Measurements from ENCODE around the gene TSPAN32. TPM values are rescaled to one million over a fixed set of nuclear protein-coding genes. Genes with fewer than 3 reads are reported as not detected.

Gene TSPAN32
- total RNA-seq, 1 experiment from 2014 or later = not detected

GRCh38 chr11:2310786-2311352 is 9.1 kb downstream of the TSPAN32 start:
- BruUV-seq (replicated peaks) = no TSS peak
- ATAC-seq = no peak

More at GRCh38 chr11:2310786-2311352, 9.1 kb downstream of the TSPAN32 start:
- peaks cover 0 to 20% of the 10 kb centered on the region in 2 experiments for H3K4me1 ChIP-seq (ENCODE audit: control insufficient read depth in 1 of 2, insufficient read depth in 2 of 2, low read length in 2 of 2)
- H3K36me3 ChIP-seq (ENCODE audit: control insufficient read depth in 1 of 2, insufficient read depth in 2 of 2, low read length in 2 of 2) = no peaks in the 10 kb centered on the region
- no peak overlapping the region for H3K27ac ChIP-seq (ENCODE audit: low read depth, low read length)
- ChIA-PET POLR2A (no interaction called here), RAD21 (ENCODE audit: low non-redundant PET in 1 of 2, low total read pairs in 2 of 2, uncharacterized antibody in 2 of 2, unreplicated experiment in 2 of 2) (no interaction called here), CTCF (interaction anchor here (1.1 to 1.4 kb wide), 2 partner anchors 90 to 110 kb away, joined by 3 to 4 read pairs; partner anchors contain the start of gene TSSC4)
- H3K27me3 ChIP-seq (ENCODE audit: insufficient read depth, low read length) = no peaks in the 10 kb centered on the region
- TF ChIP-seq TCF7L2 (IDR thresholded peaks at IDR 0.05; ENCODE audit: borderline replicate concordance, extremely low read depth, insufficient read depth, insufficient read length) (no peak), REST (IDR thresholded peaks at IDR 0.05; ENCODE audit: low read depth) (no peak), YY1 (IDR thresholded peaks at IDR 0.05; ENCODE audit: extremely low read depth, insufficient replicate concordance, low read depth, low read length) (no peak), EZH2 (IDR thresholded peaks at IDR 0.05) (no peak), MAX (IDR thresholded peaks at IDR 0.05) (no peak), ELF1 (IDR thresholded peaks at IDR 0.05; ENCODE audit: borderline replicate concordance, low read depth) (no peak), ZFX (IDR thresholded peaks at IDR 0.05) (no peak), SIN3A (IDR thresholded peaks at IDR 0.05; ENCODE audit: low read depth) (no peak), SRF (IDR thresholded peaks at IDR 0.05; ENCODE audit: low read depth) (no peak), CBX3 (IDR thresholded peaks at IDR 0.05; ENCODE audit: low read depth) (no peak), FOSL1 (IDR thresholded peaks at IDR 0.05; ENCODE audit: low read depth) (no peak), POLR2AphosphoS5 (IDR thresholded peaks at IDR 0.05; ENCODE audit: low read depth, low read length) (no peak), EGR1 (IDR thresholded peaks at IDR 0.05; ENCODE audit: low read depth) (no peak), CTCF (IDR thresholded peaks at IDR 0.05 in 2 of 3, conservative IDR thresholded peaks at IDR 0.05 in 1 of 3; ENCODE audit: borderline replicate concordance in 1 of 3, insufficient read depth in 1 of 3, low read depth in 2 of 3, low read length in 2 of 3) (no peak), SP1 (IDR thresholded peaks at IDR 0.05; ENCODE audit: low read depth) (no peak), JUND (IDR thresholded peaks at IDR 0.05) (no peak), CEBPB (IDR thresholded peaks at IDR 0.05; ENCODE audit: low read depth) (no peak), RAD21 (IDR thresholded peaks at IDR 0.05; ENCODE audit: low read depth) (no peak)
- TF ChIP-seq, protein P1, sequence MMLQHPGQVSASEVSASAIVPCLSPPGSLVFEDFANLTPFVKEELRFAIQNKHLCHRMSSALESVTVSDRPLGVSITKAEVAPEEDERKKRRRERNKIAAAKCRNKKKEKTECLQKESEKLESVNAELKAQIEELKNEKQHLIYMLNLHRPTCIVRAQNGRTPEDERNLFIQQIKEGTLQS (IDR thresholded peaks at IDR 0.05) = no peak
- TF ChIP-seq, protein P2, sequence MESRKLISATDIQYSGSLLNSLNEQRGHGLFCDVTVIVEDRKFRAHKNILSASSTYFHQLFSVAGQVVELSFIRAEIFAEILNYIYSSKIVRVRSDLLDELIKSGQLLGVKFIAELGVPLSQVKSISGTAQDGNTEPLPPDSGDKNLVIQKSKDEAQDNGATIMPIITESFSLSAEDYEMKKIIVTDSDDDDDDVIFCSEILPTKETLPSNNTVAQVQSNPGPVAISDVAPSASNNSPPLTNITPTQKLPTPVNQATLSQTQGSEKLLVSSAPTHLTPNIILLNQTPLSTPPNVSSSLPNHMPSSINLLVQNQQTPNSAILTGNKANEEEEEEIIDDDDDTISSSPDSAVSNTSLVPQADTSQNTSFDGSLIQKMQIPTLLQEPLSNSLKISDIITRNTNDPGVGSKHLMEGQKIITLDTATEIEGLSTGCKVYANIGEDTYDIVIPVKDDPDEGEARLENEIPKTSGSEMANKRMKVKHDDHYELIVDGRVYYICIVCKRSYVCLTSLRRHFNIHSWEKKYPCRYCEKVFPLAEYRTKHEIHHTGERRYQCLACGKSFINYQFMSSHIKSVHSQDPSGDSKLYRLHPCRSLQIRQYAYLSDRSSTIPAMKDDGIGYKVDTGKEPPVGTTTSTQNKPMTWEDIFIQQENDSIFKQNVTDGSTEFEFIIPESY (IDR thresholded peaks at IDR 0.05; ENCODE audit: extremely low read depth, insufficient replicate concordance, low read length) = no peak
- H3K9me3 ChIP-seq (ENCODE audit: control insufficient read depth in 1 of 2, insufficient read depth in 1 of 2, low read depth in 1 of 2, low read length in 2 of 2) = no peaks in the 10 kb centered on the region
- no peaks in the 10 kb centered on the region for H3K9me2 ChIP-seq (ENCODE audit: insufficient read depth)
- intact Hi-C loops (cut with micrococcal nuclease) = no loop called here
- H4K20me1 ChIP-seq (ENCODE audit: insufficient read depth) = no peaks in the 10 kb centered on the region
- DNase-seq (ENCODE audit: low read depth, low spot score) = no peak
- H3K4me3 ChIP-seq (replicated peaks in 1 of 2; ENCODE audit: low read depth in 1 of 2, low read length in 2 of 2) = no peak overlapping the region
- no peak overlapping the region for H2AFZ ChIP-seq (ENCODE audit: low read depth, low read length, poor library complexity, severe bottlenecking)
- no peak overlapping the region for H3K4me2 ChIP-seq (ENCODE audit: low read length)
- no peak overlapping the region for H3K9ac ChIP-seq (ENCODE audit: low read length)
- H3K79me2 ChIP-seq (ENCODE audit: insufficient read depth, low read length) = no peaks in the 10 kb centered on the region

All from HCT116 (cell line).